Limb (tissue), 2 donors: ENCODE measurements around the gene H6PD.
A peak's percentile ranks its signal among the peaks of the same experiment; 100 is the strongest.

Source experiments
- DNase-seq, 2 donors: peaks; one replicate each; pipeline ENCODE4 v3.0.0-alpha.2; 2016; ENCODE audit errors: extremely low spot score in 2 of 2

The H6PD gene

DNA sequence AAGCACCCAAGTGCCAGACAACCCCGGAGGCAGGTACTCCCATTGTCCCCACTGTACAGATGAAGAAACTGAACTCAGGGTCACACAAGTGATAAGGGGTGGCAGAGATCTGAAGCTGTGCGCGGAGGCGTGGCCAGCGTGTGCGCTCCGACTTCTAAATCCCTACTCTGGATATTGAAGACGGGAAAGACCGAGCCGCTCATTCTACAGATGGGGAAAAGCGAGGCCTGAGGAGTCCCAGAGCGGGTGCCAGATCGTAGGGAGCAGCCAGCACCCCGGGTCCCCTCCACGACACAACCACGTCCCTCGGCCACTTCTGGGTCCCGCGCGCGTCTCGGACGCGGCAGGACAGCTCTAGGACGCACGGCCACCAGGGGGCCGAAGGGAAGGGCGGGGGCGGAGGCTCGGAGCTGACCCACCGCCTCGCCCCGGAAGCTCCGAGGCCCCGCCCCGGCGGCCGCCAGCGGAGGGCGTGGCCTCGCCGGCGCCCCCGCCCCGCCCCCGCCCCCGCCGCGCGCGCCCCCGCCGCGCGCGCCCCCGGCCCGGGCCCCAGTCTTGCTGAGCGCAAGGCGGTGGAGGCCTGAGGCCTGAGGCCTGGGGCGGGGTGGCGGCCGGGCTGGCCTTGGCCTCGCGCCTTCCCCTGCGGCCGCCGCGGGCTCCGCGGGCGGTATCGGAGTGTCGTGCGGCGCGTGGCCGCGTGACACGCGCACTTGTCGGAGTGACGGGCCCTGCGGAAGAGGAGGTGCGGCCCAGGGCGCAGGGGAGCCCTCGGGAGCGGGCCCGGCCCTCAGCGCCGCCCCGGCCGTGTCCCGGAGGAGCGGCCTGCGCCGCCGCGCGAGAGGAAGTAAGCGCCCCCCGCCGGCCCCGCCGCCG lies at the start of gene H6PD:
TSS of gene H6PD (plus strand) at position 552 of the 873 bp plus-strand sequence. CDS start 10,161 bp downstream, outside the sequence.
- DNase-seq = peak; percentile 79 to 88

DNA sequence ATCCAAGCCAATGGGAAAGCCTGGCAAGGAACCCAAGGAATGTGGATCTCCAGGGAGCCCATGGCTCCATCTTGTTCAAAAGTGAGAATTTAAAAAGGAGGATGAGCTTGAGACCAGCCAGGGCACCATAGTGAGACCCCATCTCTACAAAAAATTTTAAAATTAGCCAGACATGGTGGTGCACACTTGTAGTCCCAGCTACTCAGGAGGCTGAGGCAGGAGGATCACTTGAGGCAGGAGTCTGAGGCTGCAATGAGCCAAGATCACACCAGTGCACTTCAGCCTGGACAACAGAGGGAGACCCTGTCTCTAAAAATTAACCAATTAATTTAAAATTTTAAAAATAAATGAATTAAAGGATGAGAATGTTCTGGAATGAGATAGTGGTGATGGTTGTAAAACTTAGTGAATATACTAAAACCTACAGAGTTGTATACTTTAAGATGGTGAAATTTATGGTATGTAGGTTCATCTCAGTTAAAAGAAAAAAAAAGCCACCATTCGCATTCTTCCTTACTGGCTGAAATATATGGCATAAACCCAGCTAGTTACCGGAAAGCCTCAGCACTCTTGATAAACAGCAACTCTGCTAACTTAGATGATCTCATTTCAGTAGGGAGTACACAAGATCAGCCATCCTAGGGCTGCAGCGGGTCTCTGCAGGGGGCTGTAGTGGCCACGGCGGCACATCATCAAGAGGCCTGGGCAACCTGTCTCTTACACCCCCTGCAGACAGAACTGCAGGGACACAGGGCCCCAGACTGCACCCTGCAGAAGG lies 48.3 kb upstream of the H6PD start:
- no peak for DNase-seq

- no peak for DNase-seq
Observed at GRCh38 chr1:9187004-9187403, 47.6 kb upstream of the H6PD start.

GRCh38 chr1:9190234-9190633 lies 44.3 kb upstream of the H6PD start:
- no peak for DNase-seq

DNA sequence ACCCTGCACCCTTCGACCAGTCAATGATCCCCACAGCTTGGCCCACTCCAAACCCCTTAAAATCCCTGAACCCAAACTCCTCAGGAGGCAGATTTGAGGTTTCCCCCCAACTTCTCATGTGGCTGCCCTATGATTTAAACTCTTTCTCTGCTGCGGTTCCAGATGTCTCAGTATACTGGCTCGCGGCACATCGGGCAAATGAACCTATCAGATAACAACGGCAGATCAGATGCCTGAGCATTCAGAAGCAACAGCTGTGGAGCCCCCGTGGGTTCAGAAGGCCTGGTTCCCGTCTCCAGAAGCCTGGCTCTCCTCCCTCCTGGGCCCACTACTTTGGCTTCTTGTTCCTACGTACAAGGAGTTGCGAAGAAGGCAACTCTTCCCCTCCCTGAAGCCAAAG lies 43.3 kb upstream of the H6PD start:
- DNase-seq = no peak

GRCh38 chr1:9192578-9193232 lies 41.9 kb upstream of the H6PD start:
- DNase-seq = no peak

DNA sequence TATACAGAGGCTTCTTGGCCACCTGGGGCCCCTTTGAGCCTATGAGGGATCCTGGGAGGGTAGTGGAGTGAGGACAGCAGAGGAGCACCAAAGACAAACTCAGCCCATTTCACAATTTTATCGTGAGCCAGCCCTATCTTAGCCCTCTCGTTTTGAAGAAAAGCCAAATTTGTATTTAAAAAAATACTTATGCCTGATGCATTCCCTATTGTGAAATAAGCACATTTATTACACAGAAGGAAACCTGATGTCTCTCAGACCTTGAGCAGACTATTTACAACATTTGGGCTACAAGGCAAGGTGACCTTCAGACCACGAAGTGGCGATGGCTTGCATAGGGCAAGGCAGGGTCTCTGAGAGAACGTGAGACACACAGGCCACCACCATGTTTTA lies 41.3 kb upstream of the H6PD start:
- DNase-seq = no peak

DNA sequence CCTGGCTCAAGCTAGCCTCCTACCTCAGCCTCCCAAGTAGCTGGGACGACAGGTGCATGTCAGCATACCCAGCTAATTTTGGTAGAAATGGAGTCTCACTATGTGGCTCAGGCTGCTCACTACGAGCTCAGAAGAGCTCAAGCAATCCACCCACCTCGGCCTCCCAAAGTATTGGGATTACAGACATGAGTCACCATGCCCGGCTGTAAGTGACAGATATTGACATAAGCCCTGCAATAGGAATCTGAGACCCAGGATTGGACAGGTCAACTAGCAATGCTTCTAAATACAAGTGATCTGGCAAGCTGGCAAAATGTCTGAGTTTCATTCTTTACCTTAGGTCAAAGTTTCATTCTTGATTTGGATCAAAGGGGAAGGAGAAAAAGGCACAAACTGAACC lies 40.5 kb upstream of the H6PD start:
- no peak for DNase-seq

DNA sequence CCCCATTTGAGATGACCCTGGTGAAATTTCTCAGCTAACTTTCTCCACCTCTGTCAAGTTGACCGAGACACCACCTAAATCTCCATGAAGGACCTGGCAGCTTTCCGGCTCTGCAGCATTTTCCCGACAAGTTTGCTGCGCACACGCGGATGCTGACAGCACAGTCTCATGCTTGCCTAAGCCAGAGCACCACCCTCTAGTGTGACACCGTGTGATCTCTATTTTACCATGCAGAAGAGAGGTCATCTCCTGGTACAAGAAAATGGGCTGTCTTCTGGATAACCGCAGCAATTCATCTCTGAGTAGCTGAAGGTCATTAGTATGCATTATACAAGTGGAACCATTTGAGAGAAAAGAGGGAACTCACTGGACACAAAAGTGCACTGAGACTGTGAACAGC lies 38.9 kb upstream of the H6PD start:
- no peak for DNase-seq

DNA sequence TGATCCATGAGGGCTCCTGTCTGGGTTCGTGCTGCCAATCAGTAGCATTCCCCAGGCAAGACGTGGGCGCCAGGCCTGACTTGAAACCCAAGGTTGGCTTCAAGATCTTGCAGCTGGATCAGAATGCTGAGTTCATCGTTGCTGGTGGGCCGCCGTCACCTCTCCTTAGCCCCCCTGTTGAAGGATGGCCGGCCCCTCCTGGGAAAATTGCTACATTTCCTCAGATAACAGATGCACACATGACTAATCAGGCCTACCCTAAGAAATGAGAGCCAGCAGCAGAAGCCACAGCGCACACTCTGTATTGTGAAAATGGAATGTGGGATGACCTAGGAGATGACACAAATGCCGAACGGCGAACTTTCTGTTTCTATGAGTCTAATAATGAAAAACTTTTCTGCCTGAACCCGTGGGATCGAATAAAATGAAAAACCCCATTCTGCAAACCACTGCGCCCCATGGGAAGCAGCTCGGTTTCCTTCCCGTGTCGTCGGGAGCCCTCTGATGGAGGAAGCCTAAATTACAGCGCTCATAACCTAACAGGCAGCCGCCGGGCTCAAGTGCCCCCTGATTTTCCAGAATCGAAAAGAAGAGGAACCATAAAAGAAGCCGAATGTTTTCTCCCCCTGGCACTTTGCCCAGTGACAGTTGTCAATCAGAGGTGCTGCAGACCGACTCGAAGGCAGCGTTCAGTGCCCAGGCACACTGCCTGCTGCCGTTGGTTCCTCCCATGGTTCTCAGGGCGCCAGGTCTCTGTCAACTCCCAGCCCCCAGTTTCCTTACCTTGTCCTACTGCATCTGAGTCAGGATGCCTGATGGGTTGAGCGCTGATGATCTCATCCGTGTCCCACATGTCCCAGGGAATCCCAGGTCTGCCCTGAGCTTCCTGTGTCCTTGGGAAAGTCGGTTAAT lies 38.2 kb upstream of the H6PD start:
- peak; percentile 54 to 79 for DNase-seq

DNA sequence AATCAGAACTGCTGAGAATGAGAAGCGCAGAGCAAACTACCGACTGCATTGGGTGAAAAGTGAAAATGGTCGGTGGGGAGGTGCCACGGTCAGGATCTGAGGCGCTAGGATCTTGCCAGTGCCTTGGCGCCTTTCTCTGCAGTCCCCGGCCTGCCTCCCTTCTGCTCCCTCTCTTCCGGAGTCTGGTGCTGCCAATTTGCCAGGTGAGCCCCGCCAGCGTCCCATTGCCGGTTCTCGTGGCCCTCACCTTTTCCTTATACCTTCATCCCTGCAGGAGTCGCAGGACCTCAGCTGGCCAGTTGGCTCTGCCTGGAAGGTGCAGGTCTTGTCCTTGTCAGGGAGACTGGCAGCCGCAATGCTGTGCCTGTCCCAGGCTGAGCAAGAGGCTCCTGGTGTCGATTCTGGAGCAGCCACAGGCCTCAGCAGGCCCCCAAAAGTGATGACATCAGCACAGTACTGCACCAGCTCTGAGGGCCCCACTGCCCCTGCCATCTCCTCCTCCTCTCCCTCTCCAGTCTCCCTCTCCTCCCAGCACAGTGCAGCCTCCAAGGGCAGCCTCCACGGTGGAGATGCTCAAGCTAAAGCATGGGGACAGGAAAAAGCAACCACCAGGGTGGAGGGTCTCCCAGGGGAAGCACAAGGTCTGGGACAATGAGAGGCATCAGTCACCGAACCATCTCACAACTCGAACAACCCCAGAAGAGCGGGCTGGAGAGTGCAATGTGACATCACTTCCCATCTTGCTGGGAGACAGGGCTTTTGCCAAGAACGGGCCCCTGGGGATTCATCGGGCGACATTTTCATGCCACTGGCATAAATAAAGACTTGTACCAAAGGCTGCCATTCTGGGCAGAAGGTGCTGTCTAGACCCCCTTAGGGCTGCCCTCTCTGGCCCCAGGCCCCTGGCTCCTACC lies 37.1 kb upstream of the H6PD start:
- DNase-seq = no peak

GRCh38 chr1:9198538-9199361 lies 35.8 kb upstream of the H6PD start:
- peak; percentile 15 to 72 for DNase-seq

GRCh38 chr1:9200441-9200840 lies 34.1 kb upstream of the H6PD start:
- no peak for DNase-seq

- DNase-seq = peak; percentile 43 to 54
Observed at GRCh38 chr1:9201401-9202239, 33.0 kb upstream of the H6PD start.

DNA sequence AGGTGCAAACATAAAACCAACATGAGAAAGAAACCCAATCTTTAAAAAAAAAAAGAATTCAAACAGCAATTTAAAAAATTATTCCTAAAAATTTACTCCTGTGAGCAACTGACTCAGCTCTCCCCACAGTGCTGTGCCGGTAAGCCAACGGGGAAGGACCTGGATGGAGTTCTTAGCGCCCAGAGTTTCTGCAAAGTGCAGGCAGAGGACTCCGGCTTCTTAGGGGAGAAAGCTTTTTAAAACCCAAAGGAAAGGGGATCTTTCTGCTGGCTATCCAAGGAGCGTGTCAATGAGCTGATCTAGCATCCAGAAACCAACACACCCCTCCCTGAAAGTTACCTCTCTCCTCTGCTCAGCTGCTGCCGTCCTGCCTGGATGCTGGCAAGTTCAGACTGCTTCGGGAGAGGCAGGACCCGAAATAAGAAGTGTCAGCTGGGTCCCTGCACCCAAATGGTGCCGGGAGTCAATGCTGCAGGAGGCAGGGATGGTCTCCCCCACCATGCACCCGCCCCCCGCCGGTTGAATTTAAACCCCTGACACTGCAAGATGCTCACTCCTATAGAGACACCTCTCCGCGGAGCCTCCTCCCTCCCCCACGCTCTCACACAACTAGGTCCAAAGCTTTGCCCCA lies 32.2 kb upstream of the H6PD start:
- DNase-seq = no peak

DNA sequence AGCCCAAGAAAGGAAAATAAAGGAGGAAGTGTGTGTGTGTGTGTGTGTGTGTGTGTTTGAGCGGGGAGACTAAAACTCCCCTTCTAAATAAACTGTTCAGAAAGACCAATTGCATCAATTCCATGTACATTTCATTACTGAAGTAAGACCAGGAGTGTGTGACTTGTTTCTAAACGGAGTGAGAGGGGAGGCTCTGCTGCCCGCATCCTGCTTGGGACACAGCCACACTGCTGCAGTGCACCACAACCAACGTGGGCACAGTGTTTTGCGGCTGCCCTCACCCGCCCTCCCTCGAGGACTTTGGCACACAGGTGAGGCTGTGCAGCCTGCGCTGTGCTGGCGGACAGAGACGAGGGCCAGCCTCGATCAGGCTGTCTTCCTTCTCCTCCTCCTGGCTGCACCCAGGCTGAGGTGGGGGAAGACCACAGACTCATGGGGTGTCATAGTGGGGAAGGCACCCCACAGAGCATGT lies 31.0 kb upstream of the H6PD start:
- no peak for DNase-seq

DNA sequence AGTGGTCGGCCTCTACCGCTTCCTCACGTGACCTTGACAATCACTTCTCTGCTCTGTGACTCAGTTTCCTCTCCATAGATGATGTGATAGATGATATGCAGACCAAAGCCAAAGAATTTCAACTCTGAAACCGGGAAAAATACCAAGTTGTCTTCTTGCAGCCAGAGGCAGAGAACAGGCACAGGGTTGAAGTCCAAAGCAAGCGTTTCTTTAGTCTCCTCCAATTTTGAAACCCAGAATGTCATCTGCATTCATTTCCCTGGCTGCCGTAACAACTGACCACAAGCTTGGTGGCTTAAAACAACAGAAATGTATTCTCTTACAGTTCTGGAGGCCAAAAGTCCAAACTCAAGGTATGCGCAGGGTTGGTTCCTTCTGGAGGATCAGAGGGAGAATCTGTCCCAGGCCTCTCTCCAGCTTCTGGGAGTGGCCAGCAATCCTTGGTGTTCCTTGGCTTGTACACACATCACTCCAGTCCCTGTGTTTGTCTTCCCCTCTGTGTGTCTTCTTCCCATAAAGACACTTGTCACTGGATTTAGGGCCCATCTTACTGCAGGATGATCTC lies 30.3 kb upstream of the H6PD start:
- no peak for DNase-seq
